Esophagus muscularis mucosa (tissue), 3 donors: ENCODE measurements around the gene RAB3B.

Experiments
- CTCF ChIP-seq, 3 experiments: fragments of 200-600 bp in 2 of 3; fragments of 450-650 bp in 1 of 3; sonication (generic) in 2 of 3; IDR thresholded peaks; one replicate each; pipeline ENCODE4 v1.5.1; 2017 to 2019; ENCODE audit warnings: antibody characterized with exemption in 3 of 3, mild to moderate bottlenecking in 2 of 3, moderate library complexity in 1 of 3
- POLR2A ChIP-seq: fragments of 450-650 bp; IDR thresholded peaks from one replicate; pipeline ENCODE4 v1.6.1; 2017; ENCODE audit warnings: antibody characterized with exemption, moderate library complexity, mild to moderate bottlenecking, low read depth

- TF ChIP-seq CTCF (IDR thresholded peaks at IDR 0.05) (no peak), POLR2A (no peak)
Measured at GRCh38 chr1:51867479-51868232, 122.8 kb downstream of the RAB3B start.
